AML-193 (cell line): ENCODE measurements around the gene CLCN7.

ENCODE experiments used
- DNase-seq, 2 experiments: peaks; one replicate each; lab custom pipeline; 2025; lab: John Stamatoyannopoulos, UW

CLCN7 gene, protein sequence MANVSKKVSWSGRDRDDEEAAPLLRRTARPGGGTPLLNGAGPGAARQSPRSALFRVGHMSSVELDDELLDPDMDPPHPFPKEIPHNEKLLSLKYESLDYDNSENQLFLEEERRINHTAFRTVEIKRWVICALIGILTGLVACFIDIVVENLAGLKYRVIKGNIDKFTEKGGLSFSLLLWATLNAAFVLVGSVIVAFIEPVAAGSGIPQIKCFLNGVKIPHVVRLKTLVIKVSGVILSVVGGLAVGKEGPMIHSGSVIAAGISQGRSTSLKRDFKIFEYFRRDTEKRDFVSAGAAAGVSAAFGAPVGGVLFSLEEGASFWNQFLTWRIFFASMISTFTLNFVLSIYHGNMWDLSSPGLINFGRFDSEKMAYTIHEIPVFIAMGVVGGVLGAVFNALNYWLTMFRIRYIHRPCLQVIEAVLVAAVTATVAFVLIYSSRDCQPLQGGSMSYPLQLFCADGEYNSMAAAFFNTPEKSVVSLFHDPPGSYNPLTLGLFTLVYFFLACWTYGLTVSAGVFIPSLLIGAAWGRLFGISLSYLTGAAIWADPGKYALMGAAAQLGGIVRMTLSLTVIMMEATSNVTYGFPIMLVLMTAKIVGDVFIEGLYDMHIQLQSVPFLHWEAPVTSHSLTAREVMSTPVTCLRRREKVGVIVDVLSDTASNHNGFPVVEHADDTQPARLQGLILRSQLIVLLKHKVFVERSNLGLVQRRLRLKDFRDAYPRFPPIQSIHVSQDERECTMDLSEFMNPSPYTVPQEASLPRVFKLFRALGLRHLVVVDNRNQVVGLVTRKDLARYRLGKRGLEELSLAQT

DNA sequence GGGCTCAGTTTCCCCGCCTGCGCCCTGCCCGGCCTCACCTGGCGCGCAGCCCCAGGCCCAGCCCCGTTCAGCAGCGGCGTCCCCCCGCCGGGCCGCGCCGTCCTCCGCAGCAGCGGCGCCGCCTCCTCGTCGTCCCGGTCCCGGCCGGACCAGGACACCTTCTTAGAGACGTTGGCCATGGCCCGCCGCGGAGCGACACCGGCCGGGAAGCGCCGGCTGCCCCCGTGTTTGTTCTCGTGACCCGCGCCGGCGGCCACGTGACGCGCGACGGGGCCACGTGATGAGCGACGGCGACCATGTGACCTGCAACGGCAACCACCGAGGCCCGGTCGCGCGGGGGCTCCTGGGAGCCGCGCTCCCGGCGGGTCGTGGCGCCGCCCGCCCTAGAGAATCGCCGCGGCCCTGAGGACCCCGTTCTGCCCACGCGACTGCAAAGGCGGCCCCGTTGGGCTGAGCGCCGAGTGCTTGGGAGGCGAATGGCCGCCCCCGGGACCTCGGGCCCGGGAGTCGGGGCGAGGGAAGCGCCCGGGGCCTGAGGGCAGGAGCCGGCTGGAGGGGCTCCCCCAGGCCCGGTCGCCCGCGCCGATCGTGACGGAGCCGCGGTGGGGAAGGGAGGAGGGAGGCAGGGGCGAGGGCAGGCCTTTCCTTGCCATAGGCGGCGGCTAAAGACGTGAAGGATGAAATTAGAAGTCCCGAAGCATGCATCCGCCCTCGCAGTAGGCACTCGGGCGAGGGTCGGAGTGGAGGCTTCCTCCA is at the start of gene CLCN7:
Gene CLCN7 (minus strand): TSS at position 233 of the 756 bp plus-strand sequence. CDS start 54 bp downstream, at position 179.
- DNase-seq: peak; percentile 72 to 73

DNA sequence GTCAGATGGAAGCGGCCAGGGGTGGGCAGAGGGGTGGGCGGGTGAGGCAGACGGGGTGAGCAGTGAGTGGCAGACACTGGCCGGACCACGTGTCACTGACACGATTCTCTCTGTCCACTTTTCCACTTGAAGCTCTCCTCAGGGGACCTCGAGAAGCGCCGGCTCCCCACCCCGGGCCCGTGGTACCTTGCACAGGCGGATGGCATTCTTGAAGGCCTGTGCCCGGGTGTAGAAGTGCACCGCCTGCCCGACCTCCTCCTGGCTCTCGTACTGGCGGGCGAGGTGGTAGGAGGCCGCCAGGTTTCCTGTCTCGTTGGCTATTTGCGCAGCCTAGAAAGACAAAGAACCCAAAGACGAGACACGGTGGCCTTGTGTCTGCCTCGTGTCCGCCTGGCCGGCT is 49.5 kb upstream of the CLCN7 start:
- no peak for DNase-seq

DNA sequence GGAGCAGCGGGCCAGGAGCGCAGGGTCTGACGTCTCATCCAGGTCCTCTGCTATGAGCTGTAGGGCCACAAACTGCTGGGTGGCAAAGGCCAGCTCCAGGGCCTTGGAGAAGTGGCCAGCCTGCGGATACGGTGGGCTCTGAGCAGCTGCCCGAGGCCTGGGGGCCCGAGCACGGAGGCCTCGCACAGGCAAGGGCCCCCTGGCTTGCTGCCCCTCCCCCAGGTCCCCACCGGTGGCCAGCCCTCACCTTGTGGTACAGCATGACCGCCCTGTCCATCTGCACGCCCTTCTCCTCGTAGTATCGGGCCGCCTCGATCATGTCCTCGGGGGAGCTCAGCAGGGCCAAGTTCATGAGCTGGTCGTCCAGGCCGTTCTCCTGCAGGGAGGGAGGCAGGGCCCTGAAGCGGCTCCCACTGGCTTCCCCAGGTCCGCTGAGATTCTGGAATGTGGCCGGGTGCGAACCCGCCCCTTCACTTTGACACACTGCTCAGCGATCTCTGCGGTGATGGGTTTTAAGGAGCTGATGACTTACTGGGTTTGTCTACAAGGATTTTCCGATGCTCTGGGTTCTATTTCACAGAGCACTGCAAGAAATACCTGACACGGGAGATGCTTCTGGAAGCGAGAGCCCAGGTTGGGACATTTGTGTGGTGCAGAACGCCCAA is 48.9 kb upstream of the CLCN7 start:
- no peak for DNase-seq

DNA sequence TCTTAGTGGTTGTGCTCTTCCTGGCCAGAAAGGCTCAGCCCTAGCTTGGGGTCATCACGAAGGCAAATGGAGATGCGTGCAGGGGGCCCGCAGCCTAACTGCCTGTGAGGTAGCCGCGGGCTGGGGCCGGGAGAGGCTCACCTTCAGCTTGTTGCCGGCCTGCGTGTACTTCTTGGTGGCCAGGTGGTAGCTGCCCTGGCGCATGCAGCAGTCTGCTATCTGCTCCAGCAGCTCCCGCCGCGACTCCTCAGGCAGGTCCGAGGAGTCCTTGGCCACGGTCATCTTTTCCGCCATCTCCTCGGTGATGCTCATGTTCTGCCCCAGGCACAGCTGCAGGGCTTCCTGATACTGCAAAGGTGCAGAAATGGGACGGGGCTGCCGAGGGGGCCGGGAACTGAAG is 45.6 kb upstream of the CLCN7 start:
- no peak for DNase-seq

DNA sequence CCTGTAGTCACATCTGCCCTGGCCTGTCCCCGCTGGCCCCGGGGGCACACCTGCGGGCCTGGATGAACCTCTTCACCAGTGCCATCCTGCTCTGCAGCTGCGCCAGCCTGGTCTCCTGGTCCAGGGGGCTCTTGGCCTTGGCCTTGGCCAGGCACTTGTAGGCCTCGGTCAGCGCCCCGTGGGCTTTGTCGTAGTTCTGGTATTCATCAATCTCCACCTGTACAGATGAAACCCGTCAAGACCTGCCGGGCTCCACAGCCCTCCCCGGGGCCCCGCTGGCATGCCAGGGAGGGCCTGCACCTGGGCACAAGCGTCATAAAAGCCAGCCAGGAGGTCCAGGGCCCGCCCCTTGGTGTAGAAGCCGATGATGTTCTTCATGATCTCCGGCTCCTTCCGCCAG is 45.0 kb upstream of the CLCN7 start:
- DNase-seq: no peak

DNA sequence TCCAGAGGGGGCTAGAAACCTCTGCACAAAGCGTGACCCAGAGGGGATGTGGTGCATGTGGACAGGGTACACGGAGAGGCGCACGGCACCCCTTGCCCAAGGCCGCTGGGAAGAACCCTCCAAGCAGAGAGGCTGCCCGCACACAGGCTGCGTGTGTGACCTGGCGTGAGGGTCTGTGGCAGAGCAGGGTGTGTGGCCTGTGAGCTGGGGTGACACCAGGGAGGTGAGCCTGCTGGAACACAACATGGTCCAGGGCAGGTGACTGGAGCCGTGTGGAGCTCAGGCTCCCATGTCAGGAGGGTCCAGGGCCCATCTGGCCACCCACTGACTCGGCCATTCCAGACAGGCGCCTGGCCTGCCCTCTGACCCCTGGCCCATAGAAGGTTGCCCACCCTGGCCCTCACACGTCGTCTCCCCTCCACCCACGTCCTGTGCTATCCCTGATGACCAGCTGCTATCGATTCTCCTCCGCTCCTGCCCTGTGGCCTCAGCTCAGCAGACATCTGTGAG is 43.9 kb upstream of the CLCN7 start:
- DNase-seq: no peak

DNA sequence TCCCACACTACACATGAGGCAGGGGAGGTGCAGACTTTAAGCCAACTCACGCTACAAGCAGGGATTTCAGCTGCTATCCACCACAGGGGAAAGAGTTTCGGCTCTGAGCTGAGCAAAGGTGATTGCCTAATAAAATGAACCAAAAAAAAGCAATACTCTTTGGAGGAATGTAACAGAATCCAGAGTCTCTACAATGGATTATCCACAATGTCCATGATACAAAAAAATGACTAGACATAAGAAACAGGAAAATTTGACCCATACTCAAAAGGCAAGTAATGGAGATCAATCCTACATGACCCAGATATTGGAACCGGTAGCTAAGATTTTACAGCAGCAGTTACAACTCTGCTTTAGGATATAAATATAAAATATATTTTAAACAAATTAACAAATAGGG is 39.7 kb upstream of the CLCN7 start:
- no peak for DNase-seq

DNA sequence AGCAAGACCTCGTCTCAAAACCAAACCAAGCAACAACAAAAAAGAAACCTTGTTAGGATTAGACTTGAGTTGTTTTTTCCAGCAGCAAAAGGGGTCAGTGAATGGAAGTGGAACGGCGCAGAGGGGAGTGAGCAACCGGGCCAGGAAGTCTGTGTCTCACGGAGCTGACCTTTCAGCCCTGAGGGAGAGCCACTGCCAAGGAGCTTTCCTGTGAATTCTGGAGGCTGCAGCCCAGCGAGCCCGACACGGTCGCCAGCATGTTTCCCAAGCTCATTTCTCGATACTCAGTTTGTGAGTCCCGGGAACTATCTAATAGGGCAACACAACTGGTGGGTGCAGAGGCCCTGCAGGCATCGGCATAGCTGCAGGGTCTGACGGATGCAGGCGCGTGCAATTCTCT is 37.9 kb upstream of the CLCN7 start:
- no peak for DNase-seq

DNA sequence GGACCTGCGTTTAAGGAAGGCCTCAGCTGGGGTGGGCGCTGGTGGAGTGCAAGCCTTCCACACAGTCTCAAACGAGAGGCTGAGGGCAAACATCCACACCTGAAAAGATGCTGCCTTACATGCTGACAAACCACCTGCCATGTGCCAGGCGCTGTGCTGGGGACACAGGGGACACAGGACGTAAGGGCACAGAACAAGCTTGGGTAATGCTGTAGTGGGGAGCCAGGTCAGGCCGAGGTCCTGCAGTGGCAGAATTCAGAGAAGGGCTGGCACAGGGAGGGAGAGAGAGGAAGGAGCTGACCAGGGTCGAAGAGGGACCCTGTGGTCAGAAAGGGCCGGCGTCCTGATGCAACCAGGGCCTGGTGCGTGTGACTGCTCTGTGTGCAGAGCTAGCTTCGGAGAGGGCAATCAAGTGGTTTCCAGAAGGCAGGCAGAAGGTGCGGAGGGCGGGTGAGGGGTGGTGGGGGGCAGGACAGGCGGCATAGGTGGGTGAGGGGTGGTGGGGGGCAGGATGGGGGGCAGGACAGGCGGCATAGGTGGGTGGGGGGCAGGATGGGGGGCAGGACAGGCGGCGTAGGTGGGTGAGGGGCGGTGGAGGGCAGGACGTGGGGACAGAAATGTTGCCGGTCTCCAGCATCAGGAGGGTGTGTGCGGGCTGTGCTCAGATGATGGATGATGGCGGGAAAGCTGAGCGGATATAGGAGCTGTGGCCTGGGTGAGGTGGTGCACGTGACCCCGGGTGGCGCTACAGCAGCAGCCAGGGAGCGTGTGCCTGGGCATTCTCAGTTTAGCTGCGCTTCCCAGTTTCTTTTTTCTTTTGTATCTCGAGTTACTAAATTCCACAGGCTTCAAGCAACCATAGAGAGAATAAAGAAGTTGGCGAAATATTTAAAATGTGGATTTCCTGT is 37.1 kb upstream of the CLCN7 start:
- no peak for DNase-seq

DNA sequence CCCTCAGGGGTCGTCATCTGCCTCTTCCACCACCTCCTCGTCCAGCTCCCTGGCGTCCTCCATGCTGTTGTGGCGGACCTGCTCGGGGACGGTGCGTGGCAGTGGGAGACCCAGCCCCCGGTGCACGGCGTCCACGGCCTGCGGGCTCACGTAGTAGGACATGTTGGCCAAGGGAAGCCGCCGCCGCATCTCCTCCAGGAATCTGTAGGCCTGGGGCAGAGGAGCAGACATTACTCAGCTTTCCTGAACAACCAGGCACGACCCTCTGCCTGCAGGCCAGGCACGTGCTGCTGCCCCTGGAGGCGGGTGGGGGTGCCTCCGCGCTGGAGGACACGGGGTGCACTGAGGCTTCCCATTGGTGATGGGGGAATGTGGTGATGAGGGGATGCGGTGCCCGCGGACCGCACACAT is 36.1 kb upstream of the CLCN7 start:
- no peak for DNase-seq

DNA sequence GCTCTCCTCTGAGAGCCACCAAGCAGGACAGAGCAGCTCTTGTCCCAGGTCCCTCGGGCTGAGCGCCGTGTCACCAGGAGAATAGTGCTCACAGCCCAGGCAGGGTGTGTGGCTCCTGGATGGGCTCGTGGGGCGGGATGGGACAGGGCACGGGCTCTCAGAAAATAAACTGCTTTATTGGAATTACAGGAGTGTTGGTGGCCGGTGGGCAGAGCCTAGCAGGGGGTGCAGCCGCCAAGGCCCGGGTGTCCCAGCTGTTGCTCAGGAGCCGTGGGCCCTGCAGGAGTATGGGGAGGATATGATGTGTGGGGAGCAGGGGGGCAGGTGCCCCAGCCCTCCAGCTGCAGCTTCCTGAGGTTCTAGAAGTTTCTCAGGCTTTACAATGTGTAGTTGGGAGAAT is 35.4 kb upstream of the CLCN7 start:
- no peak for DNase-seq

DNA sequence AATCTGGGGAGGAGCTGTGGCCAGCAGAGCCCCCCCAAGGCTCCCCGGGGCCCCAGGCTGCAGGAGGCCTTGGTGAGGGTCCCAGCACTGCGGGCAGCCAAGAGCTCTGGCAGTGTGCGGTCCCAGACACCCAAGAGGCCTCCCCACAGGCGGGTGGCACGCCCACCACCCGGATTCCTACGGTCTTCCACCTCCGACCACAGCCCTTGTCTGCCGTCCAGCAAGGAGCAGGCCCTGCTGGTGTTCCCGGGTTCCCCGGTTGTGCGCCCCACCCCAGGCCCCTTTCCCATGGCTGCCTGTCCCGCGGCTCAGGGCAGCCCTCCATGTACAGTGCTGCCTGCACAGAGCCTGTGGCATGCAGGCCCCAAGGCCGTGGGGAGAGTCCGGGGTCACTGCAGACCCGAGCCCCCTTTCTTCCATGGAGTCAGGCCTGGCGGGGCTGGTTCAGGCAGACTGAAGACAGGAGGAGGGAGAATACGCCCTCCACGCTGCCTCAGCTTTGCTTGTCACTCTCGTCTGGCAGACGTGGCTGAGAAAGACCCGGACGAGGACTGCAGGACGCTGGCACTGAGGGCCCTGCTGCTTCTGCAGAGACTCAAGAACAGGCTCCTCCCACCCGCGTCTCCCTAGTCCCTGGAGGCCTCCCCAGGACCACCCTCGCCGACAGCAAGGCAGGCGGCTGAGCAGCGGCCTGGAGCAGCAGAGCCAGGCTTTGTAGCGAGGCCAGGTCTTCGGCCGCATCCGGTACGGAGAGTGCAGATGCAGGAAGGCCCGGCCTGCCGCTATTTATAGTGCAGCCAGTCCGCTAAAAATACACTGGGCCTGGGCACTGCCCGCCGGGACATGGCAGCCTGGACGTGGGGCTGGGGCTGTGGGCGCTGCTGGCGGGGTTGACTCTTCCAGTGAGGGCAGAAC is 34.7 kb upstream of the CLCN7 start:
- DNase-seq: no peak

DNA sequence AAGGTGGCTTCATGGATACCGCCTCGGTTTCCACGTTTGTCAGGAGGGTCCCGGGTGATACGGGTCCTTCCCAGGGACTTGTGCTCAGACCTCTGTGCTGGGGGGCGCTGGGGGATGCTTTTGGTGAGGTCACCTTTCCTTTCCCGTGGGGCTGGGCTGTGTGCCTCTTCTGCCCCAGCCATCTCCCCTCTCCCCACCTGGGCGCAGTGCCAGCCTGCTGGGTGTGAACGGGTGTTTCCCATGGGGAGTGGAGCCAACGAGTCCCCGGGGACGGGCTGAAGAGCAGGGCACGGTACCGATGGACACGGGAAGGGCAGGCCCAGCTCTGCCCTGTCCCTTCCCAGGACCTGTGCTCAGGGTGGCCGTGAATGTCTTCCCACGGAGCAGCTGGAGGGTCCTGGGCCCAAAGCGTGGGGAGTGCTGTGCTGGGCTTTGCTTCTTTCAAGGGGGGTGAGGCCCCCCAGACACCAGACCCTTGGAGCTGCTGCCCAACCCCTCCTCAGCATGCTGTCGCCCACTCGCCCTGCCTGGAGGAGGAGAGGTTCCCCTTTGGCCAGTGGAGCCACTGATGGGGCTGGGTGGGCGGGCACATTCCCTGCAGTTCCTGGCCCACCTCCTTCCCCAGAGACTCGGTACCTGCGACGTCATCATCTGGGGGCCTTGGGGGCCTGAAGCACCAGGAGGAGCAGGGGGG is 33.8 kb upstream of the CLCN7 start:
- DNase-seq: no peak

DNA sequence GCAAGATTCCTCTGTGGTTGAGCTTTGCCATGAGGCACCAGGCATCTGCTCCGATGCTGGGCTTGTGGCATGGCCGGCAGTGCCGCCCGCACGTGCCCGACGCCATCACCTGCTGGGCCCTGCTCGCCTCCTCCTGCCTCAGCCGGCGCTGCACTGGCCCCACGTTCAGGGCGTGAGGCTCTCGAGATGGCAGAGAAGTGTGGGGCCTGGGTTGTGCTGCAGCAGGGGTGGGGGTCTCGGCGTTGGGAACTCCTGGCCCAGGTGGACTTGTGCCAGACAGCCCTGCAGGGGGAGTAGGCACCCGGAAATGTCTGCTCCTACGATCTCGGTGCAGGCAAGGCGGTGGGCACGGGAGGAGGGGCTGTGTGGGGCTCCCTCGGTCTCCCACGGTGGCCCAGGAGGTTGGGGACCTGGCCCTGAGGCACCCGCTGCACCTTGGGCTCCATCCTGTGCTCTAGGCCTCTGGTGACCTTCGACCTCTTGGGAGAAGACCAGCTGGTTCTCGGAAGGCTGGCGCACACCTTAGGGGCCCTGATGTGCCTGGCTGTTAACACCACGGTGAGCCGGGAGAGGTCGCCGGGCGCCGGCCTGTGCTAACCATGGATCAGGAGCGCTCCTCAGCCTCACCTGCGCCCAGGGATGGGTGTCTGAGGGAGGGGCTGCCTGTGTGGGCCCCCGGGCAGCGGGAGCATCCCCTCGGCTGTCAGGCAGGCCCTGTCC is 31.8 kb upstream of the CLCN7 start:
- DNase-seq: no peak

DNA sequence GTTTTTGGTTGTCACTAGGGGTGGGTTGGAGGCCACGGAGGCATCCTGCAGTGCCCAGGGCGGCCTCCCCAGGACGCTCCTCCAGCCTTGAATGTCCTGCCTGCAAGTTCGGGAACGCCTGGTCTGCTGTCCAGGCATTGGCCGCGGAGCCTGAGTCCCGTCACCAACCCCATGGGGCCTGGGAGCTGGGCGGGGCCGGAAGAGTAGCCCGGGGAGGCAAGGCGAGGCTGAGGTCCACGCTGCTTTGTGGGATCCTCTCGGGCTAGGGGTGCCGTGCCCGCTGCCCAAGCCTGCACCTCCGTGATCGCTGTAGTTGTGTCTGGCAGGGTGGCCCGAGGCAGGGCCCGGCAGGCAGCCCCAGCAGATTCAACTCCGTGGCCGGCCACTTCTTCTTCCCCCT is 31.1 kb upstream of the CLCN7 start:
- no peak for DNase-seq

DNA sequence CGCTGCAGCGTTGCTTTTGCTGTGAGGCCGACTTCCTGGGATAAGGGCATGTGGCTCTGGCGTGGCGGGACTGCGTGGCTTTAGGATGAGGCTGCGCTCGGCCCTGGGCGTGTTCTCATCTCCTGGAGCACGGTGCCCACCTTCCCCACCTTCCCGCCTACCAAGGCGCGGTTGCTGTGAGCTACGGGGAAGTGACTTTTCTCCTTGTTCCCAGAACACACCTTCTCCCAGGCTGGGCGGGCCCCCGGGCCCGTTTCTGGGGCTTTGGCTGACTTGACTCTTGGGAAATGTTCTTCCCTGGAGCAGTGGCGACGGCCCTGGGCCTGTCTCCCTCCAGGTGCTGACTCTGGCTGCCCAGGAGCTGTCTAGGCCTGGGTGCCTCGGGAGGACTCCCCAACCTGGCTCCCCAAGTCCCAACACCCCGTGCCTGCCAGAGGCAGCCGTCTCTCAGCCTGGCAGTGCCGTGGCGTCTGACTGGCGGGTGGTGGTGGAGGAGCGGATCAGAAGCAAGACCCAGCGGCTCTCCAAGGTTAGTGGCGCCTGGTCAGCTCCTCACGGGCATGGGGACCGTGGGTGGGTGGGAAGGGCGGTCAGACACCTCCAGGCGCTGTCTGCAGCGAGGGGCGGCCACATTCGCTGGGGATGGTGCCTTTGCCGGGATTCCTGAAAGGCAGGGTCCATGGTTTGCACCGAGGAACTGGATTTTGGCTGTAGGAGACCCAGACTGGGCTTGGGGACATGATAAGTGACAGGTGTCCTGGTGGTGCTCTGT is 30.4 kb upstream of the CLCN7 start:
- no peak for DNase-seq

DNA sequence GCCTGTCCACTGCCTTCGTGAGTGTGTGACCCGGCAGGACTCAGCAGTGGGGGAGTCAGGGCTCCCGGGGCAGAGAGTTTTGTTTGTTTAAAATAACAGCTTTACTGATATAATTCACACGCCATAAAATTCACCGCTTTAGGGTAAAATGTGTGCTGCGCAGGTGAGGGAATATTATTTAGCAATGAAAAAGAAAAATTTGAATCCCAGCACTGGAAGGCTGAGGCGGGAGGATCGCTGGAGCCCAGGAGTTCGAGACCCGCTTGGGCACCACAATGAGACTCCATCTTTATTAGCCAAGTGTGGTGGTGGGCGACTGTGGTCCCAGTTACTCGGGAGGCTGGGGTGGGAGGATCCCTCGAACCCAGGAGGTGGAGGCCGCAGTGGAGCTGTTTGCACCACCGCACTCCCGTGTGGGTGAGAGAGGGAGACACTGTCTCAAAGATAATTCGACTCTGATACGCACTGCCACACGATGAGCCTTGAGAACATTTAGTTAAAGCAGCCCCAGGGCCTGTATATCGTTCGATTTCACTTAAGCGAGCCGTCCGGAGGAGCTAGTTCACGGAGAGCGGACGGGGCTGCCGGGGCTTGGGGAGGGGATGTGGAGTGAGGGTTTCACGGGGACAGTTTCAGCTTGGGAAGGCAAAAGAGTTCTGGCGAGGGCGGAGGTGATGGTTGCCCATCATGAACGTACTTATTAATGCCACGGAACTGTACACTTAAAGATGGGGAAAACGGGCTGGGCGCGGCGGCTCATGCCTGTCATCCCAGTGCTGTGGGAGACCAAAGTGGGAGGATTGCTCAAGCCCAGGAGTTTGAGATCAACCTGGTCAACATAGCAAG is 28.5 kb upstream of the CLCN7 start:
- no peak for DNase-seq
